GM12872 (cell line): Measurements from ENCODE around the gene ZNF358.

Experiments
- TF ChIP-seq, protein P1 (sequence below): IDR thresholded peaks from 3 replicates; pipeline ENCODE4 v1.5.1; 2011; ENCODE audit warnings: low read depth, mild to moderate bottlenecking, low read length, moderate library complexity; ENCODE audit not compliant: insufficient read depth

Gene ZNF358

DNA sequence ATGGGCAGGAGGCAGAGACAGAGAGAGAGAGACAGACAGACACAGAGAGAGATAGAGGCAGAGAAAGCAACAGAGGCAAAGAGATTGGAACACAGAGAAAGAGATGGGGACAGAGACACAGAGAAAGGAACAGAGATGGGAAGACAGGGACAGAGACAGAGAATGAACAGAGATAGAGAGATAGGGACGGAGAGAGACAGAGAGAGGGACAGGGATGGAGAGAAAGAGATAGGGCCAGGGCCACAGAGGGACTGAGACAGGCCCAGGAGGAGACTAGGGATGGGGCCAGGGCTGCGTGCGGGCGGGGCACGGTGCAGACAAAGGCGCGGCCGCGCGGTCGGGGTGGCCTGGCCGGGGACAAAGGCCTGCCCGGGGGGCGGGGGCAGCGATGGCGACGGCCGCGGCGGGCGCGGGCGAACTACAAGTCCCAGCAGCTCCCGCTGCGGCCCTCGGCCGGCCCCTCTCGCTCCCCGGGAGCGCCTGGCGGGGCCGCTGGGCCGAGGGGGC lies at the start of gene ZNF358:
ZNF358 (plus strand) TSS at position 459 of the 507 bp plus-strand sequence. CDS start 3,140 bp downstream, outside the sequence.
- TF ChIP-seq, protein P1, sequence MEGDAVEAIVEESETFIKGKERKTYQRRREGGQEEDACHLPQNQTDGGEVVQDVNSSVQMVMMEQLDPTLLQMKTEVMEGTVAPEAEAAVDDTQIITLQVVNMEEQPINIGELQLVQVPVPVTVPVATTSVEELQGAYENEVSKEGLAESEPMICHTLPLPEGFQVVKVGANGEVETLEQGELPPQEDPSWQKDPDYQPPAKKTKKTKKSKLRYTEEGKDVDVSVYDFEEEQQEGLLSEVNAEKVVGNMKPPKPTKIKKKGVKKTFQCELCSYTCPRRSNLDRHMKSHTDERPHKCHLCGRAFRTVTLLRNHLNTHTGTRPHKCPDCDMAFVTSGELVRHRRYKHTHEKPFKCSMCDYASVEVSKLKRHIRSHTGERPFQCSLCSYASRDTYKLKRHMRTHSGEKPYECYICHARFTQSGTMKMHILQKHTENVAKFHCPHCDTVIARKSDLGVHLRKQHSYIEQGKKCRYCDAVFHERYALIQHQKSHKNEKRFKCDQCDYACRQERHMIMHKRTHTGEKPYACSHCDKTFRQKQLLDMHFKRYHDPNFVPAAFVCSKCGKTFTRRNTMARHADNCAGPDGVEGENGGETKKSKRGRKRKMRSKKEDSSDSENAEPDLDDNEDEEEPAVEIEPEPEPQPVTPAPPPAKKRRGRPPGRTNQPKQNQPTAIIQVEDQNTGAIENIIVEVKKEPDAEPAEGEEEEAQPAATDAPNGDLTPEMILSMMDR, result no peak

DNA sequence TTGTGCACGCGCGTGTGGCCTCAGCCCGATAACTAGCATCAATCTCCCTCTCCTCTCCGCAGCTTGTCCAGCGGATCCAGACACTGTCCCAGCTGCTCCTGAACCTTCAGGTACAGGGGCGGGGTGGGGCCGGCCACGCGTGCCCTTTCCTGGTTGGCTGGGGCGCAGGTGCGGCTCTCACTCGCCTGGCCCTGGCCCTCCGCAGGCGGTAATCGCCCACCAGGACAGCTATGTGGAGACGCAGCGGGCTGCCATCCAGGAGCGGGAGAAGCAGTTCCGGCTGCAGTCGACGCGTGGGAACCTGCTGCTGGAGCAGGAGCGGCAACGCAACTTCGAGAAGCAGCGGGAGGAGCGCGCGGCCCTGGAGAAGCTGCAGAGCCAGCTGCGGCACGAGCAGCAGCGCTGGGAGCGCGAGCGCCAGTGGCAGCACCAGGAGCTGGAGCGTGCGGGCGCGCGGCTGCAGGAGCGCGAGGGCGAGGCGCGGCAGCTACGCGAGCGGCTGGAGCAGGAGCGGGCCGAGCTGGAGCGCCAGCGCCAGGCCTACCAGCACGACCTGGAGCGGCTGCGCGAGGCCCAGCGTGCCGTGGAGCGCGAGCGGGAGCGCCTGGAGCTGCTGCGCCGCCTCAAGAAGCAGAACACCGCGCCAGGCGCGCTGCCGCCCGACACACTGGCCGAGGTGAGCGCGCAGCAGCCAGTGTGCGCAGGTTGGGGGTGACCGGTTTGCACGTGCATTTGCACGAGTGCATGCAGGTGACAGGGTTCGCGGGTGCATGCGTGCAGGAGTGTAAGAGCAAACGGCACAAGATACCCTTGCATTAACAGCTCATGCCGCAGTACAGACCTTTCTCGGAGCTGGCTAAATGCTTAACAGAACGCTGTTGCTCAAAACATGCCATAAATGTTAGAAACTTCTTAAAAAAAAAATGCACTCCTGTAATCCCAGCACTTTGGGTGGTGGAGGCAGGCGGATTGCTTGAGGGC lies 48.6 kb upstream of the ZNF358 start:
- TF ChIP-seq, protein P1, result no peak

DNA sequence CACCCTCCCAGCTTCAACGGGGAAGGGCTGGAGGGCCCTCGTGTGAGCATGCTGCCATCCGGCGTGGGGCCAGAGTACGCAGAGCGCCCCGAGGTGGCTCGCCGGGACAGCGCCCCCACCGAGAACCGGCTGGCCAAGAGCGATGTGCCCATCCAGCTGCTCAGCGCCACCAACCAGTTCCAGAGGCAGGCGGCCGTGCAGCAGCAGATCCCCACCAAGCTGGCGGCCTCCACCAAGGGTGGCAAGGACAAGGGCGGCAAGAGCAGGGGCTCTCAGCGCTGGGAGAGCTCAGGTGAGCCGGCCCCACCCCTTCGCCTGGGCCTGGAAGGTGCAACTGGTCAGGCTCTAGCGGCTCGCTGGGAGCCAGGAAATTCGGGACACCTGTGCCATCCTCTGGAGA lies 47.1 kb upstream of the ZNF358 start:
- TF ChIP-seq, protein P1, result no peak

DNA sequence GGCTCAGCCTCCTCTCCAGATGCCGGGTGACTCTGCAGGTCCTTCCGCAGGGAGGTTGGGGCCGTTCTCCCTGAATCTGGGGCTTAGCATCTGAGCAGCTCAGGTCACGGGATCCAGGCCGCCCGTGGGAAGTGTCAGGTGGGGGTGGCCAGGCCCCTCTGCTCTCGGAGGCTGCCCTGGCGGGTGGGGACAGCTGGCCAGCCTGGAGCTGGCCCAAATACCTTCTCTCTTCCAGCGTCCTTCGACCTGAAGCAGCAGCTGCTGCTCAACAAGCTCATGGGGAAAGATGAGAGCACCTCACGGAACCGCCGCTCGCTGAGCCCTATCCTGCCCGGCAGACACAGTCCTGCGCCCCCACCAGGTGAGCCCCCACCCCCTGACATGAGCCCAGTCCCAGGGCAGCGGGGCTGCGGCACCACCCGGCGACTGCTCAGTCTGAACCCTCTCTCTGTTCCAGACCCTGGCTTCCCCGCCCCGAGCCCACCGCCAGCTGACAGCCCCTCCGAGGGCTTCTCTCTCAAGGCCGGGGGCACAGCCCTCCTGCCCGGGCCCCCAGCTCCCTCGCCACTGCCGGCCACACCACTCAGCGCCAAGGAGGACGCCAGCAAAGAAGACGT lies 46.1 kb upstream of the ZNF358 start:
- TF ChIP-seq, protein P1, result no peak

DNA sequence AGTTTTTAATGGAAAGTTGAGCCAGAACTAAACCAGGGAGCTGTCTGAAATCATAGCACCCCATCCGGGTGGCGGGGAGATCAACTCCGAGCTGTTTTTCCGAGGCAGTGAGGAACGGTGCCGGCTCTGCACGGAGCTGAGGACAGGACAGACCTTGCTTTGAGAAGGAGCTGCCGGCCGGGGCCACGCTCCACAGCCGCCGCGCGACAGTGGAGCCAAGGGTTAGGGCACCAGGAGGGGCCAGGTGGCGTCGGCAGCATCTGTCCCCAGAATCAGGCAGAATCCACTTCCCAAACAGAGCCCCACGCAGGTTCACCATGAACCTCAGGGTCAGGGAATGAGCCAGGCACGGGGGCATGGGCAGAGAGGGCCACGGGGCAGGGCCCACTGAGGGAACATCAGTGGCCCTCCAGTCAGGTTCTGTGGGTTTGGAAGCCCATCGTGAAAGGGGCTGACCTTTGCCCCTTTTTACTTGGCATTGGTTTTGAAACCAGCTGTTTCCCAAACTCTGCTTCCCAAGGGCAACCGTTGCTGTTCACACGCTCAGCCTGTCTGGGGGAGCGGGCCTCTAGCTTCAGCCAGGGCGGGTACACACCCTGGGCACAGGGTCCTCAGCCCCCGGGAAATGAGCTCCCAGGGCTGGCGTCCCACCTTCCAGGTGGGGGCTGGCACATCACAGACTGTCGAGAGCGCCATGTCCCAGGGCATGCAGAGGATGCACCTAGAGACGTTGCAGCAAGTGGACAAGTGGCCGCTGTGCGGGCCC lies 45.2 kb upstream of the ZNF358 start:
- TF ChIP-seq, protein P1, result no peak

DNA sequence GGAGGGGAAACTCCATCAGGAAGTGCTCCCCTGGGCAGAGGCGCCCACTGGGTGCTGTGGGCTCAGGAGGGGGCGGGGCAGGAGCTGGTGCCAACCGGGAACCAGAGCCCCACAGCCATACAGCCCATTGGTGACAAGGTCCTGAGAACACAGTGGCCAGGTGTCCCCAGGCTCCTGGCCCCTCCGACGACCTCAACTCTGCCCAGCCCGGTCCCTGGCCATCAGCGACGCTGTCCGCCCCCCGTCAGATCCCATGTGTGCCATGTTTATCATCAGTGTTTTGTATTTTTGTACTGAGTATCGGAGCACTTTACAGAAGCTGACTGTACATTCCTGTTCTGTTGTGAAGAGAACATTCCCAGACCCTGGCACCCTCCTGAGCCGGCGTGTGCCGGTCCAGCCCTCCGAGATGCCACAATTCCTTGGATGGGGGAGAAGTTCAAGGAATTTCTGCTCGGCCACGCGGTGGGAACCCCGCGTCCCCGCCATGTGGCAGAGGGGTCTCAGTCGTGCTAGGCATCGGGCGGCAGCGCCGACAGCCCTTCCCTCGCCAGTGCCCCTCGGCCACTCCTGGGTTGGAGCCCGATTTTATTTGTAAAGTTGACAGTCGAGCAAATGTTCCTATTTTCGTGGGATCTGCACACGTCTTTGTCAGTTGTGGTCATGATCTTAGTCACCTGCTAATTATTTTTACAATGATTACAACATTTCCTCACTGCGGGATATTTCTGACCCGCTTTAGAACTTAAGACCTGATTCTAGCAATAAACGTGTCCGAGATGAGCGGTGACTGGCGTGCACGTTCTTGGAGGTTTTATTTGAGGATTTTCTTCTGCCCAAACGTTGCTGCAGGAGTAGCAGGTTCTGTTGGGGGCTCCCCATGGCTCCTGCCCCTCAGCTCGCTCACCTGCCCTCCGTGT lies 43.9 kb upstream of the ZNF358 start:
- TF ChIP-seq, protein P1, result no peak
